IPS-18c (cell line): ENCODE results near the gene HGS.

Experiments used
- H3K4me3 ChIP-seq: 2 replicates; pipeline ENCODE4 v1.7.0; 2013; ENCODE audit warnings: low read depth, mild to moderate bottlenecking, low read length, moderate library complexity; ENCODE audit not compliant: insufficient read depth
- H3K9me3 ChIP-seq: one replicate; pipeline ENCODE4 v1.6.1; 2013; ENCODE audit warnings: mild to moderate bottlenecking, low read length, moderate library complexity; ENCODE audit not compliant: control insufficient read depth, insufficient read depth

HGS gene

DNA sequence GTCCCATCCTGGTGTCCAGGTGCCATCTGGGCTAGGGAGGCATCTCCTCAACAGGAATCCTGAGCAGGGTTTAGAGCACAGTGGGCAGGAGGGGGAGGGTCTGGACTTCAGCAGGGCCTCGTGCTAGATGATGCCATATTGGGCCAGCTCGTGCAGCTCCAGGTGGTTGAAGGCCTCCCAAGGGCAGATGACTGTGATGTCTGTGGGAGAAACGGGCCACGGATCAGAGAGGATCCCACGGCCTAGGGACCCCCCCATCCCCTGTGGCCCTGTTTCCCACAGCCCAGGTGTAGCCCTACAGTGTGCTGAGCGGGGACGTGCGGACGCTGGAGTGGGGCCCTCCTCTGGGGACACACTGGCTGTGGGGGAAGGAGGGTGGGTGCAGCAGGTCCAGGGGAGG lies 32.9 kb upstream of the HGS start:
- H3K4me3 ChIP-seq, result no peak overlapping the region
- peaks cover 2% of the 10 kb centered on the region for H3K9me3 ChIP-seq

DNA sequence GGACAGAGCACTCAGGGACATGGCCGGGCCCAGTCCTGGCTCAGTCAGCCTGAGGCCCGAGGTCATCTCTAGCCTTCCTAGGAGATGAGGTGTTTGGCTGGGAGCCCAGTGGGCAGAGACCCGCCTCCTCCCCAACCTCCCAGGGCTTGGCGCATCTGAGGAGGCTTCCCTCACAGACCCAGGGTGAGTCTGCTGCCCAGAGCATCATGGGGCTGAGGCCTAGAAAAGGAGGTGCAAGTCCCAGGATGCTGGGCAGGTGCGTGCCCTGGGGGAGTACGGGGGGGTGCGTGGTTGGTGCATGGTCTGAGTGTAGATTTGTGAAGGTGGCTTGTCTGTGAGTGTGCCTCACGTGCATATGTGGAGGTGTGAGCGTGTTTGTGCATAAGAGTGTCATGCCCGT lies 32.1 kb upstream of the HGS start:
- H3K9me3 ChIP-seq, result peaks cover 2% of the 10 kb centered on the region
- no peak overlapping the region for H3K4me3 ChIP-seq

DNA sequence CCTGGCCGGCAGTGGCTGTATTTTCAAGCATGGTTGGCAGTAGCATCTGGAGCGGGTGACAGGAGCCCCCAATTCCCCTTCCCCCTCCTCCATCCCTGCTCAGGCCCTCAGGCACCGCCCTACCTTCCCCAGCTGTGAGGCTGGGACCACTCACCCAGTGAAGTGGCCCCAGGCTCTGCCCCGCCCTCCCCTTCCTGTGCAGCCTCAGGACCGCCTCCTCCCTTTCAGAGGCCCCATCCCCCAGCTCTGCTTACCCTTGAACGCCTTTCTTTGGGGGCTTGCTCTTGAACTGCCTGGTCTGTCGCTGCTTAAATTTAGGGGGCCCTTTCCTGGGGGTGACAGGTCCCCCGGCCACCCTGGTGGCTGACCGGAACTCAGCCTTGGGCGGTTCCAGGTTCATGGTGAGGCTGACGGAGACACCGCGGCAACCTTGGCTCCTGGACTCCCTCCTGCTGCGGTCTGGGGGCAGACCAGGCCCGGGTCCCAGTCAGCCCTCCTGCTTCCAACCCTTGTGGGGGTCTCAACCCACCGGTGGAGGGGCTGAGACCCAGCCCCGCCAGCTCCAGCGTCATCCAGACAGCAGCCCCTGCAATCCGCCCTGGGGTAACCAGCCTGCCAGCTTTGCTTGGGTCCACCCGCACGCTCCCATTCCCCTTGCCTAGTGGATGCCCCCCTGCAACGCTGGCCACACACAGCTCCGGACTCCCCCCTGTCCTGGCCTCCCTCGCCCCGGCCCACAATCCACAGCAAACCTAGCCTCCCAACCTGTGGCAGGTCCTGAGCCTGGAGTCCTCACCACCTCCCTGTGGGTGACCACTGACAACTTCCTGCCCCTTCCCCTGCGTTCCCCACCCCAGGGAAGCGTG lies 30.7 kb upstream of the HGS start:
- Histone ChIP-seq H3K9me3 (peaks cover 2% of the 10 kb centered on the region), H3K4me3 (peak overlapping the region; percentile 20; the same call in 1 of the 2 replicates)

DNA sequence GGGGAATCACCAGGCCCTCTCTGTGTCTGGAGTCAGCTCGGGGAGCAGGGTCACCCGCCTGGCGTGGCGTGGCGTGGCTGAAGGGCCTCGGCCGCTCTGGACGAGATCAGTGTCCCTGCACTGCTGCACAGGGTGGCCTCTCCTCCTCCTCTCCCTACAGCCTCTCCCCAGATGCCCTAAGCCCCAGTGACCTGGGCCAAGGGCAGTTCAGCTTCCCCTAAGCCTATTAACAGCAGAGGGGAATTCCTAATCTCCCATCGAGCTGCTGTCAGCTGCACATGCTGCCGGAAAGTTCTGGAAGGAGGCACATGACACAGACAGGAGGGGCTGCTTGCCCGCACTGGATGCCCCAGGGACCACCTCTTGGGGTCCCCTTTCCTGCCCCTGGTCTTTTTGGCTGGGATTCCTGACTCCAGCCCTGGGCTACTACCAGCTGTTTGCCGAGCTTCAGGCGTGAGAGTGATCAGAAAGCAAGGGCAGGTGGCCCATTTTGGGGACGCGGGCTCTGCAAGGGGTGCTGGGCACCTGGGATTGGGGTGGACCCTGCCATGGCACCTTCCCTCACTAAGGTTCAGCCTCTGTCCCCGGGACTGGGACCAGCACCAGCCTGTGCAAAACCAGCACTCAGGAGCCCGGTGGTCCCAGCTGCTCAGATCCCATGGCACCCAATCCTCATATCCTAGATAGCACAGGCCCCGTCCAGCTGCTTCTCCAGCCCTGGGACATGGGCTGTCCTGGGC lies 28.3 kb upstream of the HGS start:
- no peak overlapping the region for H3K4me3 ChIP-seq

GRCh38 chr17:81656118-81656743 lies 27.6 kb upstream of the HGS start, which contains the start of gene PDE6G:
Gene PDE6G (minus strand): TSS chr17:81656542. CDS start chr17:81653305, 3,237 bp downstream.
- Histone ChIP-seq H3K4me3 (no peak within 1 kb of the TSS), H3K9me3 (peaks cover 2% of the 10 kb centered on the region)

More for the DNA sequence above, 28.3 kb upstream of the HGS start:
- peaks cover 2% of the 10 kb centered on the region for H3K9me3 ChIP-seq

DNA sequence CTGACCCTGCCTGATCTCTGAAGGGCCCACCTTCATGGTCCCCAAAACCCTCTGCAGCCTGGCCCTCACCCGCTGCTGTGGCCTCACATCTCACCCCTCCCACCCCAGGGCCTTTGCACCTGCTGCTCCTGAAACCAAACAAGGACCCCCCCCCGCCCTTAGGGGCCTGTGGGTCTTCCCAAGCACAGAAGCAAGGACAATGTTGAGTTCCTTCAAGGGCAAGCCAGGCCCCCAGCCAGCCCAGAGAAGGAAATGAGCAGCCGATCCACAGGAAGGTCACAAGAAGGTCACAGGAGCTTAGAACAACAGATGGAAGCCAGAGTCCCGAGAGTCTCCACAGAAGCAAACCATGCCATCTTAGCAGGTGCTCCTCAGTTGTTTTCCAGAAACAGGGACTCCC lies 27.0 kb upstream of the HGS start:
- no peak overlapping the region for H3K4me3 ChIP-seq
- H3K9me3 ChIP-seq, result peaks cover 2% of the 10 kb centered on the region

- Histone ChIP-seq H3K9me3 (peaks cover 5% of the 10 kb centered on the region), H3K4me3 (no peak overlapping the region)
These were observed 24.8 kb upstream of the HGS start for GRCh38 chr17:81659038-81659437.

GRCh38 chr17:81660441-81660840 lies 23.4 kb upstream of the HGS start:
- Histone ChIP-seq H3K9me3 (peaks cover 5% of the 10 kb centered on the region), H3K4me3 (no peak overlapping the region)

DNA sequence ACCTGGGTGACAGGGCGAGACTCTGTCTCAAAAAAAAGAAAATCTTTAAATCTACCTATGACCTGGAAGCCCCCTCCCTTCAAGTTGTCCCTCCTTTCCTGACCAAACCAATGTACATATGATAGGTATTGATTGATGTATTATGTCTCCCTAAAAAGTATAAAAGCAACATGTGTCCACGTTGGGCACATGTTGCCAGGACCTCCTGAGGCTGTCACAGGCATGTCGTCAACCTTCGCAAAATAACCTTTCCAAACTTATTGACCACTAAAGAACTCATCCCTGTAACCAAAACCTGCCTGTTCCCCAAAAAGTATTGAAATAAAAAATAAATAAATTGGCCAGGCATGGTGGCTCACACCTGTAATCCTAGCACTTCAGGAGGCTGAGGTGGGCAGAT lies 21.8 kb upstream of the HGS start:
- H3K4me3 ChIP-seq, result no peak overlapping the region
- H3K9me3 ChIP-seq, result peaks cover 5% of the 10 kb centered on the region

DNA sequence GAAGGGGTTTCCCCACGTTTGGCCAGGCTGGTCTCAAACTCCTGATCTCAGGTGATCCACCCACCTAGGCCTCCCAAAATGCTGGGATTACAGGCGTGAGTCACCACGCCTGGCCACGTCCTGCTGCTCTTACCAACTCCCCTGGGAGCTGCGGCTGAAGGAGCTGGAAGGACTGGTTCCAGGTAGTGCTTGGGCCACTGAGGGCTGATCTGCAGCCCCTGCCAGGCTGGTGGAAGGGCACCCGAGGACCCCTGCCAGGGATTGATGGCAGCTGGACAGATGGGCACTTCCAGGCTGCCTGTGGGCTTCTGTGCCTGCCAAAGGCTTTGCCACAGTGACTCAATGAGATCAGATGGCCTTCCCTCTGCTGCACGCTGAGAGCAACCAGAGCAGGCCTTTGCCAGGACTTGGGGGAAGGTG lies 19.8 kb upstream of the HGS start:
- H3K9me3 ChIP-seq, result peaks cover 5% of the 10 kb centered on the region
- H3K4me3 ChIP-seq, result no peak overlapping the region

DNA sequence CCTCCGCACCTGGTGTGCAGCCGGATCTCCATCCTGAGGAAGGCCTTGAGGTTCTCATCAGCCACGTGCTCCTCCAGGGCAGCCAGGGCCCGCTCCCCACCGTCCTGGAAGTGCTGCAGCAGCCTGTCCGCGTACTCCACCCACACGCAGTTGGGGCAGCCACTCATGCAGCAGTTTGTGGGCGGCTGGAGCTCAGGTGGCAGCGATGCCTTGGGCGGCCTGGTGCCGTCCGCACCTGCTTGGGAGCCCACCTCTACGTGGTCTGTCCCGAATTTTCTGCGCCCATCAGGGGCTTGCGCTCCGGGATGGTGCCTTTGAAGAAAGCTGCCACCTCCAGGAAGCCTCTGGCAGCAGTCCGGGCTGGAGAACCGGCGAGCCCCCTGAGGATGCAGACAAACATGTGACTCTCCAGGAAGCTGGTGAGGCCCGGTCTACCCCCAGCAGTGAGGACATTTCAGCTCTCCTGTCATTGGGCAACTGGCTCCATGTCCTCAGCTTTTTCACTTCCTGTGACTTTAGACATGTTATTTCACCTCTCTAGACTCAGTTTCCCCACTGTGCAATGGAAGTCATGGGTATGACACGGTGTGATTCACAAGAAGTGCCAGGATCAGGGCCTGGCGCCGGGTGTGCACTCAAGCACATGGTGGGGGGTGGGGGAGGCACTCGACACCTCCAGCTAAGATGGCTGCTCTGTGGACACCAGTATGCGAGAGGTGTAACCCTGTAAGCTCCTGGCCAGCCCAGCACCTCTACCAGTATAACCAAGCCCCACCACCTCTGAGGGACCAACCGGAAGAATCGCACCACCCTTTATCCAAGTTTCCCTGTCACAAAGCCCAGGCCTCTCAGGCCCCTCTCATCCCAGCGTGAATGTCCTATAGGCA lies 18.4 kb upstream of the HGS start:
- peak overlapping the region; percentile 91 for H3K4me3 ChIP-seq
- peaks cover 5% of the 10 kb centered on the region for H3K9me3 ChIP-seq

GRCh38 chr17:81666092-81666341 lies 17.8 kb upstream of the HGS start:
- Histone ChIP-seq H3K9me3 (peaks cover 5% of the 10 kb centered on the region), H3K4me3 (peak overlapping the region; percentile 91)

GRCh38 chr17:81666342-81667191 lies 17.2 kb upstream of the HGS start, which contains the start of the genes CCDC137 and OXLD1:
Gene CCDC137 (plus strand): TSS chr17:81666737. CDS start chr17:81666767, 30 bp downstream.
Gene OXLD1 (minus strand): TSS chr17:81666605. CDS start chr17:81666577, 28 bp downstream.
- peaks cover 5% of the 10 kb centered on the region for H3K9me3 ChIP-seq
- peak within 1 kb of the TSS; percentile 91 for H3K4me3 ChIP-seq

DNA sequence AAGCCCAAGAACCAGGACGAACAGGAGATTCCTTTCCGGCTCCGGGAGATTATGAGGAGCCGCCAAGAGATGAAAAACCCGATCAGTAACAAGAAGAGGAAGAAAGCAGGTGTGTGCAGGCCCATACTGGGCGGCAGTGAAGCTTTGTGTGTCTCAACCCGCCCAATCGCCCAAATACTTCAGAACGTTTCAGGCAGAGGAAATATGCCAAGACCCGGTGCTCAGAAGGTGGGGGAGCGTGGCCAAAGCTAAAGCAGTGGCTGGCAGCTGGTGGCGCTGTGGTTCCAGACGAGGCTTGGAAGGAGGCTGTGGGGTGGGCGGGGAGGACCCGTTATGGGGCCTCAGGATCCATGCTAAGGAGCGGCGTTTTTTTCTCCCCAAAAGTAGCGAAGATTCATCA lies 16.1 kb upstream of the HGS start:
- H3K9me3 ChIP-seq, result peaks cover 3% of the 10 kb centered on the region
- no peak overlapping the region; the same call in 1 of the 2 replicates for H3K4me3 ChIP-seq

- no peak overlapping the region for H3K4me3 ChIP-seq
- no peaks in the 10 kb centered on the region for H3K9me3 ChIP-seq
These were observed 11.3 kb upstream of the HGS start for GRCh38 chr17:81672504-81672903.

GRCh38 chr17:81672954-81673353 lies 10.9 kb upstream of the HGS start:
- Histone ChIP-seq H3K9me3 (no peaks in the 10 kb centered on the region), H3K4me3 (no peak overlapping the region)
